Stomach smooth muscle (tissue), 2 donors: ENCODE results near the gene CLEC2B.
A peak's percentile ranks its signal among the peaks of the same experiment; 100 is the strongest.

Source experiments
- H3K27ac ChIP-seq: one replicate; pipeline ENCODE4 v1.7.0; 2013; ENCODE audit warnings: mild to moderate bottlenecking, low read length, inconsistent platforms
- H3K27me3 ChIP-seq, 2 donors: one replicate each; pipeline ENCODE4 v1.7.0; 2013; ENCODE audit warnings: low read length in 2 of 2; ENCODE audit not compliant: insufficient read depth in 2 of 2, control insufficient read depth in 1 of 2
- H3K36me3 ChIP-seq, 2 donors: one replicate each; pipeline ENCODE4 v1.7.0; 2013; ENCODE audit warnings: low read length in 2 of 2; ENCODE audit not compliant: control insufficient read depth in 2 of 2, insufficient read depth in 2 of 2
- H3K4me1 ChIP-seq: one replicate; pipeline ENCODE4 v1.7.0; 2013; ENCODE audit warnings: low read length; ENCODE audit not compliant: control insufficient read depth, insufficient read depth
- H3K4me3 ChIP-seq, 2 donors: one replicate each; pipeline ENCODE4 v1.7.0; 2013; ENCODE audit warnings: low read length in 2 of 2
- H3K9ac ChIP-seq, 2 donors: one replicate each; pipeline ENCODE4 v1.7.0; 2013; ENCODE audit warnings: low read length in 2 of 2, mild to moderate bottlenecking in 1 of 2
- H3K9me3 ChIP-seq, 2 donors: one replicate each; pipeline ENCODE4 v1.7.0; 2013; ENCODE audit warnings: low read length in 2 of 2; ENCODE audit not compliant: control insufficient read depth in 2 of 2
- donor health status: healthy.
- donor health status: Pancreatic carcinoma.

CLEC2B gene

DNA sequence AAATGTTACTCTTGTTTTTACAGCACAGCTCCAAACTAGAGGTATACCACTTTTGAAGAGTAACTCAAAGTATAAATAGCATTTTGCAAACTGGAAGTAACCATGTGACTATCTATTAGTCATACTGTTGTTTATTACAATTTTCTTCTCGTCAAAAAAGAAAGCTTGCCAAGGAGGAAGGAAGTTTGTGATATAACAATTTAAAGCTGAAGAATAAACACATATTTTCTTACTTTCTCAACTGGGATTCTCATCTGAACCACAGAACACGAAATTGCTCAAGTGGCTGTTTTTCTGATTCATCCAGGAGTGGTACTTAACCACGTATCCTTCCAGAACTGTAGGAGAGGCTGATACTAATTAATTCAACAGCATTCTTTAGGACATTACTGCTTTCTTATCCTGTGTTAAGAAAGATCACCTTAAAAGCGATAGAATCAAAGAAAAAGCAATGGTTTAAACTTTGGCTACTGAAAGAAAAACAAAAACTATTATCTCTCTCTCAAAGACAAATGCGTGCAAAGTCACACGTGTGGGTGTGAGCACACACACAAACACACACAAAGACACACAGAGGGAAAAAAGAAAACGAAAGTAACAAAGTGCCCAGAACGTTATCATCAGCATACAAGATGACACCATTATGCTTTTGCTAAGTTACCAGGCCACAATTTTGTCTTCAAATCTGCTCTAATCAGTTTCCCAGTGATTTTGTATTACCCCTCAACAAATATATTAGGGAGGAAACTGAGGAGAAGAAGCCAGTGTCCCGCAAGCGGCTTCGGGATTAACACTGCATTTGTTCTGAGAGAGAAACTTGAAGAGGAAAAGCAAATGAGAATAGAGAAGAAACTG is at the start of gene CLEC2B:
Gene CLEC2B, minus strand, starts transcription at position 48 of the 855 bp plus-strand sequence.
- no peaks in the 10 kb centered on the region for H3K27me3 ChIP-seq
- peak within 1 kb of the TSS; percentile 66 for H3K9ac ChIP-seq
- H3K4me1 ChIP-seq: no peaks in the 10 kb centered on the region
- peak within 1 kb of the TSS; percentile 63 for H3K27ac ChIP-seq
- H3K9me3 ChIP-seq: no peaks in the 10 kb centered on the region
- no peaks in the 10 kb centered on the region for H3K36me3 ChIP-seq
- peak within 1 kb of the TSS; percentile 61 to 73 for H3K4me3 ChIP-seq

DNA sequence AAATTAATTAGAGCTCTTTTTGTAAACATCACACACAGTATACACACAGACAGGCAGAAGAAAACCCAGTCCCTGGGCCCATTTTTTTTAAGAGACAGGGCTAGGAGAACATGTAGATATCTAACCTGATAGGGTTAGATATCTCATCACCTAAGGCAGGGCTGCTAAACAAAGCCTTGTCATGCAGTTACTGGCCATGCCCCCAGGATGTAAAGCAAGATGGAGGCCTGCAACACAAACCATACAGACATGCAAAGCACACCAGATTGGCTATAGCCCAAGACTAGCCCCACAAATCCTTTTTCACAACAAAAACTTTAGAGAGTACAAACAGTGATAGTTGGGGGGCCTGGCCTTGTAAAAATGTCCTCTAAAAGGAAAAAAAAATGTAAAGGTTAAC is 42.6 kb upstream of the CLEC2B start:
- Histone ChIP-seq H3K36me3 (no peaks in the 10 kb centered on the region), H3K27ac (no peak overlapping the region), H3K27me3 (no peaks in the 10 kb centered on the region), H3K4me1 (no peaks in the 10 kb centered on the region), H3K4me3 (no peak overlapping the region), H3K9ac (no peak overlapping the region), H3K9me3 (peaks cover 10 to 11% of the 10 kb centered on the region in 2 donors)

DNA sequence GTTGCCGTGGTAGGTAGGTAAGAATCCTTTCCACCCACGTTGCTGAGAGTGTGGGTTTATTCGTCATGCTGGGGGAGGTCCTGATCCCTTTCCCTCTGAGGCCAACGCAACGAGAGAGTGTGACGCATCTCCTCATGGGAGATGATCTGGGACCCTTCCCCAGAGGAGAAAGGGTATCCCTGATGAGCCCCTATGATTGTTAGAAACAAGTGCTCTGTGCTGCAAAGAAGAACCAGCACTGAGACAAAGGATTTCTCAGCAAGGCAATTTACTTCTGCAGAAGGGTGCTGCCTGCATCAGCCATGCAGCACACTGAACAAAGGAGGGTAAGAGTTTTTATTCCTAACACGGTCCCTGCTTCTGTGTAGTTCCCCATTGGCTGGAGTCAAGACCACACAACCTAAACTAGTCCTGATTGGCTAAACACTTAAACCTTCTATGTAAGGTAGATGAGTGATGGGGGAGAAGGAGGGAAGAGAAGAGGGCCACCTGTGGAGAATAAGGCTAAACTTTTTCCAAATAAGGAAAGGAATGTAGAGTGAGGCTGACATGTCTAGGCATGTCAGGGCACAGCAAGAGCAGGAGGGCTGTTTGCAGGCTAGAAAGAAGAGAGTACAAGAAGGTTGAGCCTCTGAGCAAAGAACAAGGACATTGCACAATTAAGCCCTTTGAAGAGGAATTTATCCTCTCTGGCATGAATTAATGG is 41.7 kb upstream of the CLEC2B start:
- Histone ChIP-seq H3K9ac (no peak overlapping the region), H3K9me3 (peaks cover 10 to 11% of the 10 kb centered on the region in 2 donors), H3K4me3 (peak overlapping the region in 1 of 2 donors; percentile 12), H3K36me3 (no peaks in the 10 kb centered on the region), H3K4me1 (no peaks in the 10 kb centered on the region), H3K27me3 (no peaks in the 10 kb centered on the region), H3K27ac (no peak overlapping the region)

DNA sequence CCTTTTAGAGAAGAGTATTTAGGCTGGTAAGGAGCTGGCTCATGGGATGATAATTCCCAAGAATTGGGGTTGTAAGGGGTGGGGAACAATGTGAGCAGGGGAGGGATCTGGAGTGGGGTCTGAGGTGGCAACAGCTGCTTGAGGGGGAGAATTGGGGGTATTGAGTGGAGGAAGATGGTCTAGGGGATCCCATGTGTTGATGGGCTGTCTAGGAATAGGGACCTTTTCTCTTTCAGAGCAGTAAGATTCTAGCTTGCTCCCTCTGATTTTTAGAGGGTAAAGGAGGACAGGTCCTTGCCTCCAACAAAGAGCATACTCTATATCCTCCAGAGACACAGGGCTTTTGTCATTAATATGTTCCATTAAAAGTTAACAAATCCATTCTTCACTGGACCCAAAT is 40.6 kb upstream of the CLEC2B start:
- H3K4me1 ChIP-seq: no peaks in the 10 kb centered on the region
- H3K9ac ChIP-seq: no peak overlapping the region
- no peaks in the 10 kb centered on the region for H3K27me3 ChIP-seq
- H3K4me3 ChIP-seq: no peak overlapping the region
- H3K36me3 ChIP-seq: no peaks in the 10 kb centered on the region
- H3K9me3 ChIP-seq: peaks cover 10 to 11% of the 10 kb centered on the region in 2 donors
- H3K27ac ChIP-seq: no peak overlapping the region

DNA sequence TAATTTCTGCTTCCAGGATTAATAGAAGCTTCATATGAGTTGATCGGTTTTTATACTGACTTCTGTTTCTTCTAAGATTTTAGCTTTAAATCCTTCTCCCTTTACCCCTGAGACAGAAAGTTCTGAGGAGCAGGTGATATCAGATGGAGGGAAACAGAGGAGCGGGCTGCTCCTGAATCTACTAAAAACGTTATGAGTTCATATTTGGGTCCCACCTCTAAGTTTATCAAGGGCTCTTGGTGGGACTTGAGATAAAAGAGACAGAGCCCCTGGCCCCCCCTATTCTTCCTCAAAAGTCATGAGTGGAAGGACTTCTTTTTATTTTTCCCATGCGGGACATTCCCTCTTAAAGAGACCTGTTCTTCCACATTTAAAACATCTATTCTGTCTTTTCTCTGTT is 39.2 kb upstream of the CLEC2B start:
- H3K4me1 ChIP-seq: no peaks in the 10 kb centered on the region
- H3K36me3 ChIP-seq: no peaks in the 10 kb centered on the region
- peaks cover 10 to 11% of the 10 kb centered on the region in 2 donors for H3K9me3 ChIP-seq
- H3K4me3 ChIP-seq: no peak overlapping the region
- H3K27me3 ChIP-seq: no peaks in the 10 kb centered on the region
- no peak overlapping the region for H3K27ac ChIP-seq
- no peak overlapping the region for H3K9ac ChIP-seq

DNA sequence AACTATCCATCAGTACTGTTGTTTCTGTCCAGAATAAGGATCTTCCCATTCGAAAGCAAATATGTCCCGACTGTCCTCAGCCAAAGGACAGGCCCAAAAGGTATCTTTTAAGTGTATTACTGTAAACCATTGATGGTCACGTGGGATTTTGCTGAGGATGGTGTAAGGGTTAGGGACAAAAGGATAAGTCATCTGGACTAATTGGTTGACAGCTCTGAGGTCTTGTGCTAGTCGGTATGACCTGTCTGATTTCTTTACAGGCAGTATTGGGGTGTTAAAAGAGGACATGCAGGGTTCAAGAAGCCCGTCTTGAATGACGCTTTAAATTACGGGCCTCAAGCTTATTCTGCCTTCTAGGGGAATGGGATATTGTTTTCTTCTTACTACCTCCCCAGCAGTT is 38.6 kb upstream of the CLEC2B start:
- Histone ChIP-seq H3K36me3 (no peaks in the 10 kb centered on the region), H3K27ac (no peak overlapping the region), H3K4me1 (no peaks in the 10 kb centered on the region), H3K9ac (no peak overlapping the region), H3K27me3 (no peaks in the 10 kb centered on the region), H3K4me3 (no peak overlapping the region), H3K9me3 (peaks cover 10 to 11% of the 10 kb centered on the region in 2 donors)

DNA sequence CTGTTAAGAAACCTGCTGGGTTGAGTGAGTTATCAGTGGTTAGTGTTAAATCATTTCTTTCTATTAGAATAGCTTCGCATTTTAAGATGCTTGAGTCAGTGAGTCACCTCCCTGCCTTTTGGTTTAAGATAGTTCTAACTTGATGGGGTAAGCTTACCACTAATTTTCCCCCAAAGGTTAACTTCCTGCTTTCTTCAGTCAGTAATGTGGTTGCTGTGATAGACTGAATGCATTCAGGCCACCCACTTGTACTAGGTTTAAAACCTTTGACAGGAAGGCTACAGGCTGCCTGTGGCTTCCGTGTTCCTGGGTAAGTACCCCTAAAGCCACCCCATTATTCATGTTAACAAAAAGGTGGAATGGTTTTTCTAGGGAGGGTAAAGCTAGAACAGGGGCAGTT is 37.7 kb upstream of the CLEC2B start:
- Histone ChIP-seq H3K27ac (no peak overlapping the region), H3K4me3 (no peak overlapping the region), H3K27me3 (no peaks in the 10 kb centered on the region), H3K9me3 (peaks cover 14 to 15% of the 10 kb centered on the region in 2 donors), H3K36me3 (no peaks in the 10 kb centered on the region), H3K9ac (no peak overlapping the region), H3K4me1 (no peaks in the 10 kb centered on the region)

DNA sequence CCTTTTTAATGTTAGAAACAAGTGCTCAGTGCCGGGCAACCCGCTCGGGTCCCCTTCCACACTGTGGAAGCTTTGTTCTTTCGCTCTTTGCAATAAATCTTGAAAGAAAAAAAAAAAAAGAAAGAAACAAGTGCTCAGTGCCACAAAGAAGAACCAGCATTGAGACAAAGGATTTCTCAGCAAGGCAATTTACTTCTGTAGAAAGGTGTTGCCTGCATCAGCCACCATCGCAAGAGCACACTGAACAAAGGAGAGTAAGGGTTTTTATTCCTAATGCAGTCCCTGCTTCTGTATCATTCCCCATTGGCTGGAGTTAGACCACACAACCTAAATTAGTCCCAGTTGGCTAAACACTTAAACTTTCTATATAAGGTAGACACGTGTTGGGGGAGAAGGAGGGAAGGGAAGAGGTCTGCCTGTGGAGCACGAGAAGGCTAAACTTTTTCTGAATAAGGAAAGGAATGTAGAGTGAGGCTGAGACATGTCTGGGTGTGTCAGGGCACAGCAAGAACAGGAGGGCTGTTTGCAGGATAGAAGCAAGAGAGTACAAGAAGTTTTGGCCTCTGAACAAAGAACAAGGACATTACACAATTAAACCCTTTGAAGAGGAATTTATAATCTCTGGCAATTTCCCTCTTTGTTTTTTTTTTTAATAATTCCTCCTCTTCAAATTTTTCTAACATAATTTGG is 33.5 kb upstream of the CLEC2B start:
- Histone ChIP-seq H3K4me3 (no peak overlapping the region), H3K4me1 (no peaks in the 10 kb centered on the region), H3K9me3 (peaks cover 3 to 5% of the 10 kb centered on the region in 2 donors), H3K27me3 (no peaks in the 10 kb centered on the region), H3K9ac (no peak overlapping the region), H3K36me3 (no peaks in the 10 kb centered on the region), H3K27ac (no peak overlapping the region)

DNA sequence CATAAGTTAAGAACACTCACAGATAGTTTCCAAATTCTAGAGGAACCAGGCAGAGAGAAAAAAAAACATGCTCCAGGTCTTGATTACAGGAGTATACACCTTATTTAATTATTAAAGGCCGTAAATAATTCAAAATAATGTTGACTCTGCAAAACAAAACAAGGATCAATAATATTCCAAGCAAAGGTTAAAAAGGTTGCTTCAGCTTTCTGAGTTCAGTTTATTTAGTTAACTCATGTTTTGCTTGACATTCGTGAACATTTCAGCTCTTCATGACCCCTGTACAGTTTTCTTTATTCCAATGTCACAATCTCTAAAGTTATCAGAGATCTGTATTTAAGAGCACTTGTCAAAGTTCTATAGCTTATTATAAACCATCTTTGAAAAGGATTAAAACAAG is 31.8 kb upstream of the CLEC2B start:
- Histone ChIP-seq H3K27me3 (no peaks in the 10 kb centered on the region), H3K9me3 (peaks cover 3 to 5% of the 10 kb centered on the region in 2 donors), H3K36me3 (no peaks in the 10 kb centered on the region), H3K9ac (no peak overlapping the region), H3K4me3 (no peak overlapping the region), H3K4me1 (no peaks in the 10 kb centered on the region), H3K27ac (no peak overlapping the region)

DNA sequence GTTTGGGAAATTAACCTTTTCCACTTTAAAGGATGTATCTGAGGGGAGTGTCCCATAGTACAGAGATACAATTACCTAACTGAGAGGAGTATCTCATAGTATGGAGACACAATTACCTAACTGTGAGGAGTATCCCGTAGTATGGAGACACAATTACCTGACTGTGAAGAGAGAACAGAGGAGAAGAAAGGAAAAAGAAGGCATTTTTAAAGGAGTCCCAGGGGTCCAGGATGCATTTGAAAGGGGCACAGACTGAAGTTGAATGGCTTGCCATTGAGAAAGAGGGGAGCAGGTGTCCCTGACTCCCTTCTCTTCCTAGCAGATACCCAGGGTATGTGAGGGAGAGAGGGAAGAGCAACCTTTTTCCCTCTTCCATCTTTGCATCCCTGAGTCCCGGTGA is 30.1 kb upstream of the CLEC2B start:
- Histone ChIP-seq H3K27me3 (no peaks in the 10 kb centered on the region), H3K9me3 (peaks cover 3 to 5% of the 10 kb centered on the region in 2 donors), H3K27ac (no peak overlapping the region), H3K9ac (no peak overlapping the region), H3K36me3 (no peaks in the 10 kb centered on the region), H3K4me1 (no peaks in the 10 kb centered on the region), H3K4me3 (no peak overlapping the region)
